ENCODE data around the gene TNFAIP8L2. TPM values are rescaled to one million over a fixed set of nuclear protein-coding genes. Genes with fewer than 3 reads are reported as not detected.

Gene TNFAIP8L2
- total RNA-seq, 1 experiment from 2014 or later = not detected

DNA sequence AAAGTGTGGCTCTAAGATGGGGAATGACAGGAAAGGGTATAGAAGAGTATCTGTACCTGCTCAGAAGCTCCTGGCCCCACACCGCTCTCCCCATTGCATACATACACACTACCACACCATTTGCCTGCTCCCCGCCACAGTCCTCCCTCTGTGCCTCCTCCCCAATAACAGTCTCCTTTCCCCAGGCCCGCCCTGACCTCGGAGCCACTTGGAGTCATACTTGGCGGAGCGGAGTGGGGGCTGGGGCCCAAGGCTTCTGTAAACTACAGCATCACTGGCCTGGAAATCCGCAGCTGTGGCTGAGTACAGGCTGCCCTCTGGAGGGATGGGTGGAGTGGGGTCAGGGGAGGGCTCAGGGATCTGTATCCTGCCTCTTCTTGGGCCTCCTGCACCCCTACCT lies 18.7 kb upstream of the TNFAIP8L2 start:
- no peak overlapping the region for H3K9ac ChIP-seq (ENCODE audit: low read length)
- POLR2A ChIA-PET = no interaction called here
- H3K4me2 ChIP-seq (ENCODE audit: low read length) = no peak overlapping the region
- intact Hi-C loops (cut with micrococcal nuclease) = no loop called here
- no peaks in the 10 kb centered on the region for H3K9me3 ChIP-seq (ENCODE audit: control insufficient read depth in 1 of 2, insufficient read depth in 1 of 2, low read depth in 1 of 2, low read length in 2 of 2)
- no peaks in the 10 kb centered on the region for H3K4me1 ChIP-seq (ENCODE audit: control insufficient read depth in 1 of 2, insufficient read depth in 2 of 2, low read length in 2 of 2)
- DNase-seq (ENCODE audit: low read depth, low spot score) (no peak), ATAC-seq (no peak)
- no peaks in the 10 kb centered on the region for H3K36me3 ChIP-seq (ENCODE audit: control insufficient read depth in 1 of 2, insufficient read depth in 2 of 2, low read length in 2 of 2)
- no peak overlapping the region for H3K4me3 ChIP-seq (replicated peaks in 1 of 2; ENCODE audit: low read depth in 1 of 2, low read length in 2 of 2)
- H3K9me2 ChIP-seq (ENCODE audit: insufficient read depth) = no peaks in the 10 kb centered on the region
- no TSS peak for BruUV-seq (replicated peaks)
- RAD21 ChIA-PET (ENCODE audit: low non-redundant PET in 1 of 2, low total read pairs in 2 of 2, uncharacterized antibody in 2 of 2, unreplicated experiment in 2 of 2) = no interaction called here
- H3K27ac ChIP-seq (ENCODE audit: low read depth, low read length) = no peak overlapping the region
- CTCF ChIA-PET = no interaction called here
- H2AFZ ChIP-seq (ENCODE audit: low read depth, low read length, poor library complexity, severe bottlenecking) = no peak overlapping the region
- no peaks in the 10 kb centered on the region for H3K27me3 ChIP-seq (ENCODE audit: insufficient read depth, low read length)
- TF ChIP-seq CBX3 (IDR thresholded peaks at IDR 0.05; ENCODE audit: low read depth) (no peak), FOSL1 (IDR thresholded peaks at IDR 0.05; ENCODE audit: low read depth) (no peak), EGR1 (IDR thresholded peaks at IDR 0.05; ENCODE audit: low read depth) (no peak), ELF1 (IDR thresholded peaks at IDR 0.05; ENCODE audit: borderline replicate concordance, low read depth) (no peak), SRF (IDR thresholded peaks at IDR 0.05; ENCODE audit: low read depth) (no peak), EZH2phosphoT487 (IDR thresholded peaks at IDR 0.05; ENCODE audit: borderline replicate concordance) (no peak), JUND (IDR thresholded peaks at IDR 0.05) (no peak), SIN3A (IDR thresholded peaks at IDR 0.05; ENCODE audit: low read depth) (no peak), POLR2A (IDR thresholded peaks at IDR 0.05; ENCODE audit: borderline replicate concordance, extremely low read depth, insufficient read depth, insufficient read length) (no peak), CEBPB (IDR thresholded peaks at IDR 0.05; ENCODE audit: low read depth) (no peak), ZFX (IDR thresholded peaks at IDR 0.05) (no peak)
- TF ChIP-seq, protein P1, sequence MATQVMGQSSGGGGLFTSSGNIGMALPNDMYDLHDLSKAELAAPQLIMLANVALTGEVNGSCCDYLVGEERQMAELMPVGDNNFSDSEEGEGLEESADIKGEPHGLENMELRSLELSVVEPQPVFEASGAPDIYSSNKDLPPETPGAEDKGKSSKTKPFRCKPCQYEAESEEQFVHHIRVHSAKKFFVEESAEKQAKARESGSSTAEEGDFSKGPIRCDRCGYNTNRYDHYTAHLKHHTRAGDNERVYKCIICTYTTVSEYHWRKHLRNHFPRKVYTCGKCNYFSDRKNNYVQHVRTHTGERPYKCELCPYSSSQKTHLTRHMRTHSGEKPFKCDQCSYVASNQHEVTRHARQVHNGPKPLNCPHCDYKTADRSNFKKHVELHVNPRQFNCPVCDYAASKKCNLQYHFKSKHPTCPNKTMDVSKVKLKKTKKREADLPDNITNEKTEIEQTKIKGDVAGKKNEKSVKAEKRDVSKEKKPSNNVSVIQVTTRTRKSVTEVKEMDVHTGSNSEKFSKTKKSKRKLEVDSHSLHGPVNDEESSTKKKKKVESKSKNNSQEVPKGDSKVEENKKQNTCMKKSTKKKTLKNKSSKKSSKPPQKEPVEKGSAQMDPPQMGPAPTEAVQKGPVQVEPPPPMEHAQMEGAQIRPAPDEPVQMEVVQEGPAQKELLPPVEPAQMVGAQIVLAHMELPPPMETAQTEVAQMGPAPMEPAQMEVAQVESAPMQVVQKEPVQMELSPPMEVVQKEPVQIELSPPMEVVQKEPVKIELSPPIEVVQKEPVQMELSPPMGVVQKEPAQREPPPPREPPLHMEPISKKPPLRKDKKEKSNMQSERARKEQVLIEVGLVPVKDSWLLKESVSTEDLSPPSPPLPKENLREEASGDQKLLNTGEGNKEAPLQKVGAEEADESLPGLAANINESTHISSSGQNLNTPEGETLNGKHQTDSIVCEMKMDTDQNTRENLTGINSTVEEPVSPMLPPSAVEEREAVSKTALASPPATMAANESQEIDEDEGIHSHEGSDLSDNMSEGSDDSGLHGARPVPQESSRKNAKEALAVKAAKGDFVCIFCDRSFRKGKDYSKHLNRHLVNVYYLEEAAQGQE (IDR thresholded peaks at IDR 0.05; ENCODE audit: low read depth) = no peak
- TF ChIP-seq, protein P2, sequence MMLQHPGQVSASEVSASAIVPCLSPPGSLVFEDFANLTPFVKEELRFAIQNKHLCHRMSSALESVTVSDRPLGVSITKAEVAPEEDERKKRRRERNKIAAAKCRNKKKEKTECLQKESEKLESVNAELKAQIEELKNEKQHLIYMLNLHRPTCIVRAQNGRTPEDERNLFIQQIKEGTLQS (IDR thresholded peaks at IDR 0.05) = no peak
- no peaks in the 10 kb centered on the region for H3K79me2 ChIP-seq (ENCODE audit: insufficient read depth, low read length)
- H4K20me1 ChIP-seq (ENCODE audit: insufficient read depth) = no peaks in the 10 kb centered on the region
